ENCODE measurements around the gene RPL7A.

RPL7A gene

GRCh38 chr9:133342069-133342406 is 6.0 kb upstream of the RPL7A start:
- Histone ChIP-seq H3K79me1 (ENCODE audit: low read length) (peaks cover 17% of the 10 kb centered on the region), H3K36me3 (ENCODE audit: control insufficient read depth, insufficient read depth, low read length) (peaks cover 14% of the 10 kb centered on the region), H3K4me2 (ENCODE audit: low read length) (no peak overlapping the region), H2BK5ac (ENCODE audit: low read length) (no peak overlapping the region), H2BK15ac (replicated peaks; ENCODE audit: low read depth) (no peak overlapping the region), H3K27ac (ENCODE audit: low read depth, low read length) (no peak overlapping the region), H4K8ac (ENCODE audit: low read depth, low read length) (no peak overlapping the region), H3K56ac (ENCODE audit: low read length) (no peak overlapping the region), H3K9ac (ENCODE audit: low read length) (no peak overlapping the region), H3K4me1 (ENCODE audit: control insufficient read depth, low read depth, low read length) (no peaks in the 10 kb centered on the region), H3K4me3 (ENCODE audit: low read length) (no peak overlapping the region), H3K23ac (ENCODE audit: low read length) (no peak overlapping the region), H3K18ac (ENCODE audit: low read length) (no peak overlapping the region), H4K5ac (ENCODE audit: low read length) (no peak overlapping the region), H3K79me2 (ENCODE audit: control insufficient read depth, insufficient read depth, low read length) (peaks cover 18% of the 10 kb centered on the region), H3K4ac (ENCODE audit: low read depth, low read length) (no peak overlapping the region), H2AK5ac (ENCODE audit: low read length) (no peak overlapping the region), H3K27me3 (ENCODE audit: insufficient read depth, low read length, poor library complexity) (no peaks in the 10 kb centered on the region), H2BK120ac (ENCODE audit: low read depth, low read length) (no peak overlapping the region)
- DNase-seq, result peak; percentile 81
- no CpG with 5 or more reads among the region's 12 CpGs for WGBS (ENCODE audit: extremely low coverage, insufficient coverage, low lambda C conversion rate)

- Histone ChIP-seq H3K4ac (ENCODE audit: low read depth, low read length) (no peak overlapping the region), H3K4me1 (ENCODE audit: control insufficient read depth, low read depth, low read length) (no peaks in the 10 kb centered on the region), H4K5ac (ENCODE audit: low read length) (no peak overlapping the region), H2BK15ac (replicated peaks; ENCODE audit: low read depth) (no peak overlapping the region), H2BK120ac (ENCODE audit: low read depth, low read length) (no peak overlapping the region), H3K23ac (ENCODE audit: low read length) (no peak overlapping the region), H3K4me2 (ENCODE audit: low read length) (no peak overlapping the region), H2BK5ac (ENCODE audit: low read length) (no peak overlapping the region), H3K27ac (ENCODE audit: low read depth, low read length) (no peak overlapping the region), H3K36me3 (ENCODE audit: control insufficient read depth, insufficient read depth, low read length) (peaks cover 14% of the 10 kb centered on the region), H3K9ac (ENCODE audit: low read length) (no peak overlapping the region), H3K4me3 (ENCODE audit: low read length) (no peak overlapping the region), H3K79me2 (ENCODE audit: control insufficient read depth, insufficient read depth, low read length) (peaks cover 21% of the 10 kb centered on the region), H3K18ac (ENCODE audit: low read length) (no peak overlapping the region), H3K56ac (ENCODE audit: low read length) (no peak overlapping the region), H2AK5ac (ENCODE audit: low read length) (no peak overlapping the region), H3K79me1 (ENCODE audit: low read length) (peaks cover 17% of the 10 kb centered on the region), H4K8ac (ENCODE audit: low read depth, low read length) (no peak overlapping the region), H3K27me3 (ENCODE audit: insufficient read depth, low read length, poor library complexity) (no peaks in the 10 kb centered on the region)
- DNase-seq, result peak; percentile 41
- whole genome bisulfite sequencing (ENCODE audit: extremely low coverage, insufficient coverage, low lambda C conversion rate), result no CpG with 5 or more reads among the region's 11 CpGs
Measured at GRCh38 chr9:133342570-133342969, 5.4 kb upstream of the RPL7A start.

- no peak overlapping the region for H4K5ac ChIP-seq (ENCODE audit: low read length)
- H3K9ac ChIP-seq (ENCODE audit: low read length), result no peak overlapping the region
- no peak overlapping the region for H3K27ac ChIP-seq (ENCODE audit: low read depth, low read length)
- no peak overlapping the region for H3K4ac ChIP-seq (ENCODE audit: low read depth, low read length)
- no peaks in the 10 kb centered on the region for H3K4me1 ChIP-seq (ENCODE audit: control insufficient read depth, low read depth, low read length)
- no peak overlapping the region for H2AK5ac ChIP-seq (ENCODE audit: low read length)
- H3K18ac ChIP-seq (ENCODE audit: low read length), result no peak overlapping the region
- H3K4me3 ChIP-seq (ENCODE audit: low read length), result no peak overlapping the region
- no peak overlapping the region for H2BK5ac ChIP-seq (ENCODE audit: low read length)
- no peak overlapping the region for H3K56ac ChIP-seq (ENCODE audit: low read length)
- H2BK15ac ChIP-seq (replicated peaks; ENCODE audit: low read depth), result no peak overlapping the region
- H3K79me2 ChIP-seq (ENCODE audit: control insufficient read depth, insufficient read depth, low read length), result peaks cover 31% of the 10 kb centered on the region
- H3K23ac ChIP-seq (ENCODE audit: low read length), result no peak overlapping the region
- no CpG with 5 or more reads among the region's 19 CpGs for WGBS (ENCODE audit: extremely low coverage, insufficient coverage, low lambda C conversion rate)
- no peak overlapping the region for H4K8ac ChIP-seq (ENCODE audit: low read depth, low read length)
- no peak overlapping the region for H3K4me2 ChIP-seq (ENCODE audit: low read length)
- H3K79me1 ChIP-seq (ENCODE audit: low read length), result peaks cover 18% of the 10 kb centered on the region
- no peak for DNase-seq
- H3K36me3 ChIP-seq (ENCODE audit: control insufficient read depth, insufficient read depth, low read length), result peaks cover 15% of the 10 kb centered on the region
- no peak overlapping the region for H2BK120ac ChIP-seq (ENCODE audit: low read depth, low read length)
- H3K27me3 ChIP-seq (ENCODE audit: insufficient read depth, low read length, poor library complexity), result no peaks in the 10 kb centered on the region
Measured at GRCh38 chr9:133344071-133344470, 3.9 kb upstream of the RPL7A start.

GRCh38 chr9:133344979-133345378 is 3.0 kb upstream of the RPL7A start:
- Histone ChIP-seq H4K5ac (ENCODE audit: low read length) (no peak overlapping the region), H3K27me3 (ENCODE audit: insufficient read depth, low read length, poor library complexity) (no peaks in the 10 kb centered on the region), H3K79me2 (ENCODE audit: control insufficient read depth, insufficient read depth, low read length) (peaks cover 39% of the 10 kb centered on the region), H2AK5ac (ENCODE audit: low read length) (no peak overlapping the region), H3K27ac (ENCODE audit: low read depth, low read length) (no peak overlapping the region), H3K4me3 (ENCODE audit: low read length) (no peak overlapping the region), H3K36me3 (ENCODE audit: control insufficient read depth, insufficient read depth, low read length) (peaks cover 15% of the 10 kb centered on the region), H2BK15ac (replicated peaks; ENCODE audit: low read depth) (no peak overlapping the region), H3K9ac (ENCODE audit: low read length) (no peak overlapping the region), H2BK5ac (ENCODE audit: low read length) (no peak overlapping the region), H4K8ac (ENCODE audit: low read depth, low read length) (no peak overlapping the region), H3K18ac (ENCODE audit: low read length) (no peak overlapping the region), H3K23ac (ENCODE audit: low read length) (no peak overlapping the region), H3K79me1 (ENCODE audit: low read length) (peaks cover 23% of the 10 kb centered on the region), H3K4me2 (ENCODE audit: low read length) (no peak overlapping the region), H2BK120ac (ENCODE audit: low read depth, low read length) (no peak overlapping the region), H3K56ac (ENCODE audit: low read length) (no peak overlapping the region), H3K4ac (ENCODE audit: low read depth, low read length) (no peak overlapping the region), H3K4me1 (ENCODE audit: control insufficient read depth, low read depth, low read length) (no peaks in the 10 kb centered on the region)
- DNase-seq, result no peak
- WGBS (ENCODE audit: extremely low coverage, insufficient coverage, low lambda C conversion rate), result no CpG with 5 or more reads among the region's 12 CpGs

GRCh38 chr9:133345596-133345995 is 2.4 kb upstream of the RPL7A start:
- H2AK5ac ChIP-seq (ENCODE audit: low read length), result no peak overlapping the region
- H3K23ac ChIP-seq (ENCODE audit: low read length), result no peak overlapping the region
- H3K9ac ChIP-seq (ENCODE audit: low read length), result no peak overlapping the region
- no peak overlapping the region for H3K4ac ChIP-seq (ENCODE audit: low read depth, low read length)
- peaks cover 18% of the 10 kb centered on the region for H3K36me3 ChIP-seq (ENCODE audit: control insufficient read depth, insufficient read depth, low read length)
- H3K27me3 ChIP-seq (ENCODE audit: insufficient read depth, low read length, poor library complexity), result no peaks in the 10 kb centered on the region
- no peak overlapping the region for H2BK5ac ChIP-seq (ENCODE audit: low read length)
- no peak overlapping the region for H4K5ac ChIP-seq (ENCODE audit: low read length)
- H2BK120ac ChIP-seq (ENCODE audit: low read depth, low read length), result no peak overlapping the region
- no CpG with 5 or more reads among the region's 6 CpGs for WGBS (ENCODE audit: extremely low coverage, insufficient coverage, low lambda C conversion rate)
- no peak overlapping the region for H3K18ac ChIP-seq (ENCODE audit: low read length)
- no peak overlapping the region for H3K56ac ChIP-seq (ENCODE audit: low read length)
- DNase-seq, result no peak
- H3K79me1 ChIP-seq (ENCODE audit: low read length), result peaks cover 29% of the 10 kb centered on the region
- H4K8ac ChIP-seq (ENCODE audit: low read depth, low read length), result no peak overlapping the region
- H2BK15ac ChIP-seq (replicated peaks; ENCODE audit: low read depth), result no peak overlapping the region
- H3K27ac ChIP-seq (ENCODE audit: low read depth, low read length), result no peak overlapping the region
- H3K4me3 ChIP-seq (ENCODE audit: low read length), result no peak overlapping the region
- H3K4me2 ChIP-seq (ENCODE audit: low read length), result no peak overlapping the region
- H3K79me2 ChIP-seq (ENCODE audit: control insufficient read depth, insufficient read depth, low read length), result peaks cover 43% of the 10 kb centered on the region
- H3K4me1 ChIP-seq (ENCODE audit: control insufficient read depth, low read depth, low read length), result no peaks in the 10 kb centered on the region

- H3K27ac ChIP-seq (ENCODE audit: low read depth, low read length), result no peak overlapping the region
- H3K27me3 ChIP-seq (ENCODE audit: insufficient read depth, low read length, poor library complexity), result no peaks in the 10 kb centered on the region
- H2AK5ac ChIP-seq (ENCODE audit: low read length), result no peak overlapping the region
- no peak overlapping the region for H3K4me3 ChIP-seq (ENCODE audit: low read length)
- H4K5ac ChIP-seq (ENCODE audit: low read length), result no peak overlapping the region
- H4K8ac ChIP-seq (ENCODE audit: low read depth, low read length), result no peak overlapping the region
- H3K79me2 ChIP-seq (ENCODE audit: control insufficient read depth, insufficient read depth, low read length), result peaks cover 43% of the 10 kb centered on the region
- peak overlapping the region; percentile 90 for H3K9ac ChIP-seq (ENCODE audit: low read length)
- H3K56ac ChIP-seq (ENCODE audit: low read length), result peak overlapping the region; percentile 45
- peaks cover 29% of the 10 kb centered on the region for H3K79me1 ChIP-seq (ENCODE audit: low read length)
- H3K4me1 ChIP-seq (ENCODE audit: control insufficient read depth, low read depth, low read length), result no peaks in the 10 kb centered on the region
- no peak overlapping the region for H3K18ac ChIP-seq (ENCODE audit: low read length)
- no peak overlapping the region for H2BK15ac ChIP-seq (replicated peaks; ENCODE audit: low read depth)
- H2BK5ac ChIP-seq (ENCODE audit: low read length), result no peak overlapping the region
- H3K4me2 ChIP-seq (ENCODE audit: low read length), result peak overlapping the region; percentile 87
- peaks cover 22% of the 10 kb centered on the region for H3K36me3 ChIP-seq (ENCODE audit: control insufficient read depth, insufficient read depth, low read length)
- no CpG with 5 or more reads among the region's 15 CpGs for WGBS (ENCODE audit: extremely low coverage, insufficient coverage, low lambda C conversion rate)
- DNase-seq, result no peak
- H2BK120ac ChIP-seq (ENCODE audit: low read depth, low read length), result no peak overlapping the region
- no peak overlapping the region for H3K23ac ChIP-seq (ENCODE audit: low read length)
- no peak overlapping the region for H3K4ac ChIP-seq (ENCODE audit: low read depth, low read length)
Measured at GRCh38 chr9:133346021-133346785, 1.8 kb upstream of the RPL7A start.
